H9 (cell line): ENCODE data around the gene DPYD. TPM values are rescaled to one million over a fixed set of nuclear protein-coding genes. Genes with fewer than 3 reads are reported as not detected.

Source experiments
- DNase-seq: peaks from one replicate; pipeline ENCODE4 v3.0.0-alpha.2; 2017
- H2AFZ ChIP-seq: one replicate; pipeline ENCODE4 v1.6.1; 2013; ENCODE audit warnings: mild to moderate bottlenecking, low read length, control low read depth, moderate library complexity
- H2AK5ac ChIP-seq: 2 replicates; pipeline ENCODE4 v1.6.1; 2013; ENCODE audit warnings: low read length, control low read depth, mixed read lengths; ENCODE audit not compliant: insufficient read length
- H2BK120ac ChIP-seq: one replicate; pipeline ENCODE4 v1.6.1; 2013; ENCODE audit warnings: low read depth, mild to moderate bottlenecking, low read length, control low read depth, inconsistent platforms; ENCODE audit not compliant: poor library complexity, severe bottlenecking
- H2BK12ac ChIP-seq: 2 replicates; pipeline ENCODE4 v1.6.1; 2013; ENCODE audit warnings: low read length, control low read depth, mixed read lengths, low read depth; ENCODE audit not compliant: insufficient read length
- H2BK15ac ChIP-seq: 2 replicates; pipeline ENCODE4 v1.6.1; 2013; ENCODE audit warnings: low read depth, low read length, control low read depth
- H2BK20ac ChIP-seq: one replicate; pipeline ENCODE4 v1.6.1; 2013; ENCODE audit warnings: low read depth, mild to moderate bottlenecking, low read length, control low read depth, inconsistent platforms; ENCODE audit not compliant: poor library complexity, severe bottlenecking
- H2BK5ac ChIP-seq: 2 replicates; pipeline ENCODE4 v1.6.1; 2013; ENCODE audit warnings: low read length, control low read depth, mixed read lengths; ENCODE audit not compliant: insufficient read length
- H3K14ac ChIP-seq: 2 replicates; pipeline ENCODE4 v1.6.1; 2013; ENCODE audit warnings: low read length, control low read depth; ENCODE audit not compliant: insufficient read depth
- H3K18ac ChIP-seq: 2 replicates; pipeline ENCODE4 v1.6.1; 2013; ENCODE audit warnings: low read depth, mild to moderate bottlenecking, mixed read lengths, low read length, control low read depth; ENCODE audit not compliant: insufficient read length
- H3K23ac ChIP-seq: 2 replicates; pipeline ENCODE4 v1.6.1; 2013; ENCODE audit warnings: low read length, control low read depth, mixed read lengths, low read depth; ENCODE audit not compliant: insufficient read length
- H3K23me2 ChIP-seq: 2 replicates; pipeline ENCODE4 v1.6.1; 2013; ENCODE audit warnings: low read depth, mild to moderate bottlenecking, mixed read lengths, low read length, control low read depth; ENCODE audit not compliant: insufficient read length, poor library complexity, severe bottlenecking
- H3K27ac ChIP-seq: 2 replicates; pipeline ENCODE4 v1.5.1; 2013; ENCODE audit warnings: low read length, control low read depth, mixed read lengths, low read depth; ENCODE audit not compliant: insufficient read length
- H3K27me3 ChIP-seq: 2 replicates; pipeline ENCODE4 v1.6.1; 2013; ENCODE audit warnings: low read length, control low read depth, inconsistent platforms; ENCODE audit not compliant: insufficient read depth
- H3K4ac ChIP-seq: 2 replicates; pipeline ENCODE4 v1.6.1; 2013; ENCODE audit warnings: low read depth, mild to moderate bottlenecking, control low read depth, inconsistent platforms, low read length, moderate library complexity
- H3K4me1 ChIP-seq: 2 replicates; pipeline ENCODE4 v1.6.1; 2013; ENCODE audit warnings: low read length, control low read depth, inconsistent platforms; ENCODE audit not compliant: insufficient read depth
- H3K4me2 ChIP-seq: 2 replicates; pipeline ENCODE4 v1.6.1; 2013; ENCODE audit warnings: low read length, control low read depth, mixed read lengths; ENCODE audit not compliant: insufficient read length, insufficient read depth
- H3K56ac ChIP-seq: 2 replicates; pipeline ENCODE4 v1.6.1; 2013; ENCODE audit warnings: low read depth, mild to moderate bottlenecking, mixed read lengths, low read length, control low read depth; ENCODE audit not compliant: insufficient read length
- H3K79me1 ChIP-seq: 2 replicates; pipeline ENCODE4 v1.6.1; 2013; ENCODE audit warnings: low read depth, mild to moderate bottlenecking, moderate library complexity, low read length, control low read depth, inconsistent platforms; ENCODE audit not compliant: insufficient read depth, poor library complexity, severe bottlenecking
- H3K79me2 ChIP-seq: 2 replicates; pipeline ENCODE4 v1.6.1; 2013; ENCODE audit warnings: low read length, control low read depth, inconsistent platforms; ENCODE audit not compliant: insufficient read depth
- H3K9ac ChIP-seq: 2 replicates; pipeline ENCODE4 v1.6.1; 2013; ENCODE audit warnings: low read length, control low read depth, mixed read lengths; ENCODE audit not compliant: insufficient read length; ENCODE audit errors: extremely low read depth
- H3K9me3 ChIP-seq: one replicate; pipeline ENCODE4 v1.6.1; 2013; ENCODE audit warnings: low read depth, low read length, inconsistent platforms; ENCODE audit not compliant: control insufficient read depth
- H3T11ph ChIP-seq: one replicate; pipeline ENCODE4 v1.6.1; 2013; ENCODE audit warnings: mild to moderate bottlenecking, low read length, control low read depth, inconsistent platforms
- H4K20me1 ChIP-seq: one replicate; pipeline ENCODE4 v1.6.1; 2013; ENCODE audit not compliant: control insufficient read depth, insufficient read length, insufficient read depth
- H4K5ac ChIP-seq: 2 replicates; pipeline ENCODE4 v1.6.1; 2013; ENCODE audit warnings: low read depth, mild to moderate bottlenecking, mixed read lengths, low read length, control low read depth; ENCODE audit not compliant: insufficient read length
- H4K8ac ChIP-seq: replicated peaks from 2 replicates; pipeline ENCODE4 v1.6.1; 2013; ENCODE audit warnings: low read length, control low read depth, mixed read lengths, low read depth; ENCODE audit not compliant: insufficient read length
- H4K91ac ChIP-seq: 2 replicates; pipeline ENCODE4 v1.6.1; 2013; ENCODE audit warnings: low read depth, mild to moderate bottlenecking, moderate library complexity, mixed read lengths, low read length, control low read depth; ENCODE audit not compliant: insufficient read length
- H3K27ac Mint-ChIP-seq, 3 experiments: 2 replicates in 2 of 3; 3 replicates in 1 of 3; pipeline ENCODE4 v1.8.0; 2020 to 2021; ENCODE audit warnings: mixed read lengths in 3 of 3, mild to moderate bottlenecking in 1 of 3, moderate library complexity in 1 of 3
- H3K27me3 Mint-ChIP-seq: 2 replicates; pipeline ENCODE4 v1.8.0; 2021; ENCODE audit warnings: low read depth, mild to moderate bottlenecking, moderate library complexity, mixed read lengths
- H3K36me3 Mint-ChIP-seq, 3 experiments: 2 replicates in 2 of 3; 3 replicates in 1 of 3; pipeline ENCODE4 v1.8.0; 2020 to 2021; ENCODE audit warnings: low read depth in 3 of 3, mixed read lengths in 3 of 3; ENCODE audit not compliant: insufficient read depth in 1 of 3
- H3K4me1 Mint-ChIP-seq, 2 experiments: 2 replicates each; pipeline ENCODE4 v1.8.0; 2020; ENCODE audit warnings: mixed read lengths in 2 of 2
- H3K4me3 Mint-ChIP-seq, 2 experiments: 2 replicates in 1 of 2; 3 replicates in 1 of 2; pipeline ENCODE4 v1.8.0; 2020 to 2021; ENCODE audit warnings: mild to moderate bottlenecking in 2 of 2, mixed read lengths in 2 of 2, moderate library complexity in 1 of 2
- H3K9me3 Mint-ChIP-seq, 2 experiments: 2 replicates in 1 of 2; 3 replicates in 1 of 2; pipeline ENCODE4 v1.8.0; 2020; ENCODE audit warnings: mild to moderate bottlenecking in 2 of 2, mixed read lengths in 2 of 2, moderate library complexity in 1 of 2
- CTCF ChIP-seq: fragments of 200-600 bp; sonication (generic); conservative IDR thresholded peaks from 3 replicates; pipeline ENCODE4 v1.8.0; 2021; ENCODE audit warnings: antibody characterized with exemption, mild to moderate bottlenecking
- WGBS: extraction: QIAGEN DNeasy Blood & Tissue Kit; methylation state at CpG from one replicate; pipeline ENCODE4 v1.1.7; 2013; ENCODE audit warnings: missing lambda C conversion rate, low lambda C conversion rate, mixed read lengths; ENCODE audit not compliant: insufficient read length; ENCODE audit errors: extremely low coverage; 5-methylcytosine and 5-hydroxymethylcytosine counted together
- total RNA-seq: library from RNA; stranded (reverse); gene quantifications from 2 replicates; pipeline ENCODE4 v1.2.1, GENCODE V29; 2021

DPYD gene
- total RNA-seq, 1 experiment from 2014 or later, result 0.37 TPM

GRCh38 chr1:97041026-97041425 is 879.8 kb downstream of the DPYD start:
- Mint-ChIP-seq H3K27ac (no peak overlapping the region), H3K4me1 (peaks cover 0 to 9% of the 10 kb centered on the region in 2 experiments; a peak in 2 of 4 replicates), H3K36me3 (peaks cover 0 to 17% (median 4%) of the 10 kb centered on the region in 3 experiments; a peak in 3 of 7 replicates), H3K4me3 (no peak overlapping the region), H3K9me3 (peaks cover 9 to 13% of the 10 kb centered on the region in 2 experiments; a peak in 4 of 5 replicates), H3K27me3 (no peaks in the 10 kb centered on the region; the same call in 1 of the 2 replicates)
- no peaks in the 10 kb centered on the region for H3K27me3 ChIP-seq
- TF ChIP-seq CTCF, result no peak
- no peak overlapping the region for H2AK5ac ChIP-seq
- no peak overlapping the region for H2AFZ ChIP-seq
- H4K8ac ChIP-seq, result no peak overlapping the region
- no peaks in the 10 kb centered on the region for H3K9me3 ChIP-seq
- H2BK120ac ChIP-seq, result no peak overlapping the region
- no peak overlapping the region for H3K9ac ChIP-seq
- no peak overlapping the region for H3K23ac ChIP-seq
- no peak overlapping the region for H2BK15ac ChIP-seq
- no peak overlapping the region for H4K5ac ChIP-seq
- DNase-seq, result no peak
- H2BK5ac ChIP-seq, result no peak overlapping the region
- no peaks in the 10 kb centered on the region for H4K20me1 ChIP-seq
- H3K56ac ChIP-seq, result no peak overlapping the region
- H4K91ac ChIP-seq, result no peak overlapping the region
- H3K14ac ChIP-seq, result no peak overlapping the region
- no peak overlapping the region for H3K4me2 ChIP-seq
- no peak overlapping the region for H3K27ac ChIP-seq
- no peaks in the 10 kb centered on the region for H3K23me2 ChIP-seq
- no peak overlapping the region for H3K18ac ChIP-seq
- no peak overlapping the region for H3T11ph ChIP-seq
- no peaks in the 10 kb centered on the region for H3K79me2 ChIP-seq
- no peaks in the 10 kb centered on the region for H3K4me1 ChIP-seq
- no peaks in the 10 kb centered on the region for H3K79me1 ChIP-seq
- H3K4ac ChIP-seq, result no peak overlapping the region
- no CpG with 5 or more reads among the region's 2 CpGs for WGBS
- no peak overlapping the region for H2BK12ac ChIP-seq
- H2BK20ac ChIP-seq, result no peak overlapping the region
